Measurements from ENCODE around the gene DNAJA3. TPM values are rescaled to one million over a fixed set of nuclear protein-coding genes. Genes with fewer than 3 reads are reported as not detected.

DNAJA3 gene
- total and polyA plus RNA-seq, 4 donors, result 24.8 to 38.5 (median 35.5) TPM

- WGBS, 2 donors, result 92 to 95% methylated on average over 10 of the region's 10 CpGs
- H3K4me1 ChIP-seq (ENCODE audit: control insufficient read depth in 5 of 5, insufficient read depth in 5 of 5, low read length in 5 of 5), result peaks cover 0 to 3% (median 0%) of the 10 kb centered on the region in 5 donors
- no peak overlapping the region for H3K27ac ChIP-seq (ENCODE audit: low read depth in 1 of 2, low read length in 1 of 2)
- DNase-seq (no peak), ATAC-seq (ENCODE audit: insufficient read depth, low FRiP score) (no peak)
- H3K4me3 ChIP-seq, result no peak overlapping the region
- no peak for TF ChIP-seq CTCF (IDR thresholded peaks at IDR 0.05; ENCODE audit: control extremely low read depth, extremely low read depth)
- H3K27me3 ChIP-seq (ENCODE audit: control insufficient read depth in 3 of 3, insufficient read depth in 3 of 3, low read length in 2 of 3), result no peaks in the 10 kb centered on the region
- no peaks in the 10 kb centered on the region for H3K9me3 ChIP-seq (ENCODE audit: control insufficient read depth in 4 of 4, insufficient read depth in 3 of 4, low read length in 3 of 4)
- no peak overlapping the region for H3K9ac ChIP-seq (ENCODE audit: insufficient read depth in 1 of 2, low read length in 2 of 2)
- peaks cover 0 to 22% (median 9%) of the 10 kb centered on the region in 4 donors for H3K36me3 ChIP-seq (ENCODE audit: control insufficient read depth in 4 of 4, insufficient read depth in 4 of 4, low read length in 4 of 4)
Observed at GRCh38 chr16:4468972-4469371, 43.3 kb downstream of the DNAJA3 start.

- no peak for TF ChIP-seq CTCF (IDR thresholded peaks at IDR 0.05; ENCODE audit: control extremely low read depth, extremely low read depth)
- peaks cover 0 to 2% (median 0%) of the 10 kb centered on the region in 5 donors for H3K4me1 ChIP-seq (ENCODE audit: control insufficient read depth in 5 of 5, insufficient read depth in 5 of 5, low read length in 5 of 5)
- no peak for ATAC-seq (ENCODE audit: insufficient read depth, low FRiP score)
- peaks cover 0 to 2% (median 0%) of the 10 kb centered on the region in 4 donors for H3K9me3 ChIP-seq (ENCODE audit: control insufficient read depth in 4 of 4, insufficient read depth in 3 of 4, low read length in 3 of 4)
- no peak for DNase-seq
- WGBS, 2 donors, result 96 to 99% methylated on average over 5 of the region's 5 CpGs
- H3K36me3 ChIP-seq (ENCODE audit: control insufficient read depth in 4 of 4, insufficient read depth in 4 of 4, low read length in 4 of 4), result peaks cover 0 to 7% (median 1%) of the 10 kb centered on the region in 4 donors
- no peak overlapping the region for H3K27ac ChIP-seq (ENCODE audit: low read depth in 1 of 2, low read length in 1 of 2)
- H3K9ac ChIP-seq (ENCODE audit: insufficient read depth in 1 of 2, low read length in 2 of 2), result no peak overlapping the region
- H3K4me3 ChIP-seq, result no peak overlapping the region
- no peaks in the 10 kb centered on the region for H3K27me3 ChIP-seq (ENCODE audit: control insufficient read depth in 3 of 3, insufficient read depth in 3 of 3, low read length in 2 of 3)
Observed at GRCh38 chr16:4471869-4472268, 46.2 kb downstream of the DNAJA3 start.

GRCh38 chr16:4472880-4473279 is 47.2 kb downstream of the DNAJA3 start:
- 77 to 79% methylated on average over 4 of the region's 4 CpGs for WGBS, 2 donors
- H3K9ac ChIP-seq (ENCODE audit: insufficient read depth in 1 of 2, low read length in 2 of 2), result no peak overlapping the region
- H3K36me3 ChIP-seq (ENCODE audit: control insufficient read depth in 4 of 4, insufficient read depth in 4 of 4, low read length in 4 of 4), result peaks cover 0 to 6% (median 1%) of the 10 kb centered on the region in 4 donors
- no peak for DNase-seq
- no peak overlapping the region for H3K4me3 ChIP-seq
- no peaks in the 10 kb centered on the region for H3K27me3 ChIP-seq (ENCODE audit: control insufficient read depth in 3 of 3, insufficient read depth in 3 of 3, low read length in 2 of 3)
- no peak for TF ChIP-seq CTCF (IDR thresholded peaks at IDR 0.05; ENCODE audit: control extremely low read depth, extremely low read depth)
- ATAC-seq (ENCODE audit: insufficient read depth, low FRiP score), result no peak
- H3K9me3 ChIP-seq (ENCODE audit: control insufficient read depth in 4 of 4, insufficient read depth in 3 of 4, low read length in 3 of 4), result peaks cover 0 to 2% (median 0%) of the 10 kb centered on the region in 4 donors
- peaks cover 0 to 5% (median 0%) of the 10 kb centered on the region in 5 donors for H3K4me1 ChIP-seq (ENCODE audit: control insufficient read depth in 5 of 5, insufficient read depth in 5 of 5, low read length in 5 of 5)
- no peak overlapping the region for H3K27ac ChIP-seq (ENCODE audit: low read depth in 1 of 2, low read length in 1 of 2)

All from lung (tissue), 12 donors.